Measurements from ENCODE around the gene KLK2.

DNA sequence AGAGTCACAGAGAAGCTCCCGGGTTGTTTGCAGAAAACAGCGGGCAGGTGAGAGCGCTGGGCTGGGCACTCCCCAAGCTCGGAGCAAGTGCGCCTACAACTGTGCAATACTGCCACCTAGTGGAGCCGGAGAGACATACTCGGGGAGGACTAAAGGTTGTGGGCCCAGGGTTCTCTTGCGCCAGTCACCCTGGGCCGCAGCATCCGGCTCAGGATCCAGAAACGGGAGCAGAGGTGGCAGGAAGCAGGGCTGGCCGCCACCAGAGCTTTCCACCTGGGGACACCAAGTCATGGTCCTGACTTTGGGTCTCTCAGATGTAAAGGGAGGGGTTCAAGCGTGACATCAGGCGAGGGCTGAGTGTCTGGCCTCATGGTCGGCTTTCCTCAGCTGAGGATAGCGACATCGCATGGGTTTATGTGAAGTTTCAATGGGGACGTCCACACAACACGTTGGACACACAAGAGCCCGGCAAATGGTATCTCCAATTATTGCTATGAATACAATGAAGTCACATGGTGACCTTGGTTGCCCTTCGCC is 49.1 kb downstream of the KLK2 start:
- TF ChIP-seq, protein P1, sequence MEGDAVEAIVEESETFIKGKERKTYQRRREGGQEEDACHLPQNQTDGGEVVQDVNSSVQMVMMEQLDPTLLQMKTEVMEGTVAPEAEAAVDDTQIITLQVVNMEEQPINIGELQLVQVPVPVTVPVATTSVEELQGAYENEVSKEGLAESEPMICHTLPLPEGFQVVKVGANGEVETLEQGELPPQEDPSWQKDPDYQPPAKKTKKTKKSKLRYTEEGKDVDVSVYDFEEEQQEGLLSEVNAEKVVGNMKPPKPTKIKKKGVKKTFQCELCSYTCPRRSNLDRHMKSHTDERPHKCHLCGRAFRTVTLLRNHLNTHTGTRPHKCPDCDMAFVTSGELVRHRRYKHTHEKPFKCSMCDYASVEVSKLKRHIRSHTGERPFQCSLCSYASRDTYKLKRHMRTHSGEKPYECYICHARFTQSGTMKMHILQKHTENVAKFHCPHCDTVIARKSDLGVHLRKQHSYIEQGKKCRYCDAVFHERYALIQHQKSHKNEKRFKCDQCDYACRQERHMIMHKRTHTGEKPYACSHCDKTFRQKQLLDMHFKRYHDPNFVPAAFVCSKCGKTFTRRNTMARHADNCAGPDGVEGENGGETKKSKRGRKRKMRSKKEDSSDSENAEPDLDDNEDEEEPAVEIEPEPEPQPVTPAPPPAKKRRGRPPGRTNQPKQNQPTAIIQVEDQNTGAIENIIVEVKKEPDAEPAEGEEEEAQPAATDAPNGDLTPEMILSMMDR (IDR thresholded peaks at IDR 0.05), result peak; percentile 72 to 87 (median 82)
- TF ChIP-seq POLR2A (IDR thresholded peaks at IDR 0.05), result no peak

Data from transverse colon (tissue), 3 donors.